ENCODE data around the gene CD63. TPM values are rescaled to one million over a fixed set of nuclear protein-coding genes. Genes with fewer than 3 reads are reported as not detected.
"Not testable (repeated sequence)": the region's sequence is repeated elsewhere in the genome, so short reads cannot be mapped to it uniquely, and the experiment has no call there.

The CD63 gene
- total RNA-seq, 1 experiment from 2014 or later = 879 TPM

DNA sequence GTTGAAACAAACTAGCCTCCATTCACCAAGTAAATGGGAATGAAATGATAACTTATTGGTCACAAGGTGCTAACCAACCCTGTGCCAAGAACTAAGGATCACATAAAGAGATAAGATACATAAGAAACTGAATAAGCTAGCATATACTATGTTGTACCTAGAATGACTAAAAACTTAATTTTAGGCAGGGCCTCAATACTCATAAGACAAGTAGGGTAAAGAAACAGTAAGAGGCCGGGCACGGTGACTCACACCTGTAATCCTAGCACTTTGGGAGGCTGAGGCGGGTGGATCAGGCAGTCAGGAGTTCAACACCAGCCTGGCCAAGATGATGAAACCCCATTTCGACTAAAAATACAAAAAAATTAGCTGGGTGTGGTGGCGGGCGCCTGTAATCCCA is 31.9 kb upstream of the CD63 start:
- in situ Hi-C loops (cut with HindIII; ENCODE audit: low pct_unique_long_range_greater_than_20kb, low sequenced_read_pairs) (no loop called here), intact Hi-C loops (cut with micrococcal nuclease; ENCODE audit: unreplicated experiment) (no loop called here)
- DNase-seq (ENCODE audit: low read depth, low spot score) (no peak), ATAC-seq (no peak)
- POLR2A ChIA-PET = interaction anchor here (0.5 kb wide), 1 partner anchor 9 kb away, joined by 6 read pairs; no protein-coding TSS in a partner anchor
- CTCF ChIA-PET = no interaction called here
- Histone ChIP-seq H3K9me3 (ENCODE audit: control insufficient read depth, insufficient read depth, low read depth, low read length) (no peaks in the 10 kb centered on the region), H3K27ac (ENCODE audit: low read length) (no peak overlapping the region), H3K36me3 (ENCODE audit: control insufficient read depth, insufficient read depth, low read length) (peaks cover 16% of the 10 kb centered on the region), H3K4me1 (ENCODE audit: control insufficient read depth, insufficient read depth, low read length) (no peaks in the 10 kb centered on the region), H3K27me3 (ENCODE audit: control insufficient read depth, insufficient read depth, low read length) (no peaks in the 10 kb centered on the region), H3K4me3 (ENCODE audit: low read depth in 2 of 2, low read length in 2 of 2) (no peak overlapping the region)
- BruUV-seq (replicated peaks) = no TSS peak
- TF ChIP-seq TCF7L2 (IDR thresholded peaks at IDR 0.05; ENCODE audit: low read depth, low read length) = no peak
- no peak for TF ChIP-seq POLR2AphosphoS5 (IDR thresholded peaks at IDR 0.05; ENCODE audit: low read depth, low read length)
- TF ChIP-seq, protein P1, sequence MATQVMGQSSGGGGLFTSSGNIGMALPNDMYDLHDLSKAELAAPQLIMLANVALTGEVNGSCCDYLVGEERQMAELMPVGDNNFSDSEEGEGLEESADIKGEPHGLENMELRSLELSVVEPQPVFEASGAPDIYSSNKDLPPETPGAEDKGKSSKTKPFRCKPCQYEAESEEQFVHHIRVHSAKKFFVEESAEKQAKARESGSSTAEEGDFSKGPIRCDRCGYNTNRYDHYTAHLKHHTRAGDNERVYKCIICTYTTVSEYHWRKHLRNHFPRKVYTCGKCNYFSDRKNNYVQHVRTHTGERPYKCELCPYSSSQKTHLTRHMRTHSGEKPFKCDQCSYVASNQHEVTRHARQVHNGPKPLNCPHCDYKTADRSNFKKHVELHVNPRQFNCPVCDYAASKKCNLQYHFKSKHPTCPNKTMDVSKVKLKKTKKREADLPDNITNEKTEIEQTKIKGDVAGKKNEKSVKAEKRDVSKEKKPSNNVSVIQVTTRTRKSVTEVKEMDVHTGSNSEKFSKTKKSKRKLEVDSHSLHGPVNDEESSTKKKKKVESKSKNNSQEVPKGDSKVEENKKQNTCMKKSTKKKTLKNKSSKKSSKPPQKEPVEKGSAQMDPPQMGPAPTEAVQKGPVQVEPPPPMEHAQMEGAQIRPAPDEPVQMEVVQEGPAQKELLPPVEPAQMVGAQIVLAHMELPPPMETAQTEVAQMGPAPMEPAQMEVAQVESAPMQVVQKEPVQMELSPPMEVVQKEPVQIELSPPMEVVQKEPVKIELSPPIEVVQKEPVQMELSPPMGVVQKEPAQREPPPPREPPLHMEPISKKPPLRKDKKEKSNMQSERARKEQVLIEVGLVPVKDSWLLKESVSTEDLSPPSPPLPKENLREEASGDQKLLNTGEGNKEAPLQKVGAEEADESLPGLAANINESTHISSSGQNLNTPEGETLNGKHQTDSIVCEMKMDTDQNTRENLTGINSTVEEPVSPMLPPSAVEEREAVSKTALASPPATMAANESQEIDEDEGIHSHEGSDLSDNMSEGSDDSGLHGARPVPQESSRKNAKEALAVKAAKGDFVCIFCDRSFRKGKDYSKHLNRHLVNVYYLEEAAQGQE (IDR thresholded peaks at IDR 0.05; ENCODE audit: insufficient read depth in 1 of 2, low read depth in 2 of 2, low read length in 1 of 2) = no peak
- TF ChIP-seq, protein P2, sequence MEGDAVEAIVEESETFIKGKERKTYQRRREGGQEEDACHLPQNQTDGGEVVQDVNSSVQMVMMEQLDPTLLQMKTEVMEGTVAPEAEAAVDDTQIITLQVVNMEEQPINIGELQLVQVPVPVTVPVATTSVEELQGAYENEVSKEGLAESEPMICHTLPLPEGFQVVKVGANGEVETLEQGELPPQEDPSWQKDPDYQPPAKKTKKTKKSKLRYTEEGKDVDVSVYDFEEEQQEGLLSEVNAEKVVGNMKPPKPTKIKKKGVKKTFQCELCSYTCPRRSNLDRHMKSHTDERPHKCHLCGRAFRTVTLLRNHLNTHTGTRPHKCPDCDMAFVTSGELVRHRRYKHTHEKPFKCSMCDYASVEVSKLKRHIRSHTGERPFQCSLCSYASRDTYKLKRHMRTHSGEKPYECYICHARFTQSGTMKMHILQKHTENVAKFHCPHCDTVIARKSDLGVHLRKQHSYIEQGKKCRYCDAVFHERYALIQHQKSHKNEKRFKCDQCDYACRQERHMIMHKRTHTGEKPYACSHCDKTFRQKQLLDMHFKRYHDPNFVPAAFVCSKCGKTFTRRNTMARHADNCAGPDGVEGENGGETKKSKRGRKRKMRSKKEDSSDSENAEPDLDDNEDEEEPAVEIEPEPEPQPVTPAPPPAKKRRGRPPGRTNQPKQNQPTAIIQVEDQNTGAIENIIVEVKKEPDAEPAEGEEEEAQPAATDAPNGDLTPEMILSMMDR (IDR thresholded peaks at IDR 0.05) = no peak
- no peak for TF ChIP-seq SIN3A (IDR thresholded peaks at IDR 0.05; ENCODE audit: borderline replicate concordance, insufficient read depth, low read depth, low read length)

DNA sequence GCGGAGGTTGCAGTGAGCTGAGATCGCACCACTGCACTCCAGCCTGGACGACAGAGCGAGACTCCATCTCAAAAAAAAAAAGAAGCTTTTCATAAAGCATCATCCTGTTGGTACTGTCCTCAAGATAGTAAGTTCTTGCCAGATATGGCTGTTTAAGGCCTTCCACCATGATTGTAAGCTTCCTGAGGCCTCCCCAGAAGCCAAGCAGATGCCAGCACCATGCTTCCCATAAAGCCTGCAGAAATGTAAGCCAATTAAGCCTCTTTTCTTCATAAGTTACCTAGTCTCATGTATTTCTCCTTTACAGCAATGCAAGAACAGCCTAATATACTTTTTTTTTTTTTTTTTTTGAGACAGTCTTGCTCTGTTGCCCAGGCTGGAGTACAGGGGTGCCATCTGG is 29.8 kb upstream of the CD63 start:
- DNase-seq (ENCODE audit: low read depth, low spot score); H3K27ac ChIP-seq (ENCODE audit: low read length); in situ Hi-C loops (cut with HindIII; ENCODE audit: low pct_unique_long_range_greater_than_20kb, low sequenced_read_pairs); BruUV-seq (replicated peaks); CTCF ChIA-PET; H3K27me3 ChIP-seq (ENCODE audit: control insufficient read depth, insufficient read depth, low read length); H3K4me3 ChIP-seq (ENCODE audit: low read depth in 2 of 2, low read length in 2 of 2); H3K9me3 ChIP-seq (ENCODE audit: control insufficient read depth, insufficient read depth, low read depth, low read length); intact Hi-C loops (cut with micrococcal nuclease; ENCODE audit: unreplicated experiment); ATAC-seq; POLR2A ChIA-PET; H3K4me1 ChIP-seq (ENCODE audit: control insufficient read depth, insufficient read depth, low read length): not testable (repeated sequence)
- H3K36me3 ChIP-seq (ENCODE audit: control insufficient read depth, insufficient read depth, low read length) = peaks cover 21% of the 10 kb centered on the region

DNA sequence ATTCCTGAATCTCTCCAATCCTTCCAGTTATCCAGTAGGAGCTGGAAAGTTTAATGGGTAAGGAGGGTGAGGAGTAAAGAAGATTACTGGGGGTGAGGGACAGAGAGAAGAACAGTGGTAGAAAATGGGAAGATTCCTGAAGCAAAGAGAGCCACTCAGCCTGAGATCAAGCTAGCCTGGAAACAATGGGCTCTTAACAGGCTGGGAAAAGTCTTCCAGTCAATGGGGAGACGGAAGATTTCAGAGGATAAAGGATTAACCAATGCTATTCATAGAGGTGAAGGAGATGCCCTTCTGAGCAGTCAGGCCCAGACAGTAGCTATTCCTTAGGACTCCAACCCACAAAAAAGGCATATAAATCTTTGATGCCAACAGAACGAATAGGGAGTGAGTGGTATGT is 28.9 kb upstream of the CD63 start:
- BruUV-seq (replicated peaks) = no TSS peak
- ChIA-PET POLR2A (no interaction called here), CTCF (no interaction called here)
- no peaks in the 10 kb centered on the region for H3K4me1 ChIP-seq (ENCODE audit: control insufficient read depth, insufficient read depth, low read length)
- no peak overlapping the region for H3K27ac ChIP-seq (ENCODE audit: low read length)
- no peak for TF ChIP-seq TCF7L2 (IDR thresholded peaks at IDR 0.05; ENCODE audit: low read depth, low read length)
- H3K27me3 ChIP-seq (ENCODE audit: control insufficient read depth, insufficient read depth, low read length) = no peaks in the 10 kb centered on the region
- H3K36me3 ChIP-seq (ENCODE audit: control insufficient read depth, insufficient read depth, low read length) = peaks cover 21% of the 10 kb centered on the region
- DNase-seq (ENCODE audit: low read depth, low spot score) = no peak
- intact Hi-C loops (cut with micrococcal nuclease; ENCODE audit: unreplicated experiment) (no loop called here), in situ Hi-C loops (cut with HindIII; ENCODE audit: low pct_unique_long_range_greater_than_20kb, low sequenced_read_pairs) (no loop called here)
- 0 out of 2 replicates have a peak, but pooled peaks have one; percentile 47 for ATAC-seq
- H3K4me3 ChIP-seq (ENCODE audit: low read depth in 2 of 2, low read length in 2 of 2) = no peak overlapping the region
- no peaks in the 10 kb centered on the region for H3K9me3 ChIP-seq (ENCODE audit: control insufficient read depth, insufficient read depth, low read depth, low read length)
